Measurements from ENCODE around the gene TLR5.

GRCh38 chr1:223144914-223145313 lies 1.9 kb upstream of the TLR5 start:
- TF ChIP-seq, protein P1, sequence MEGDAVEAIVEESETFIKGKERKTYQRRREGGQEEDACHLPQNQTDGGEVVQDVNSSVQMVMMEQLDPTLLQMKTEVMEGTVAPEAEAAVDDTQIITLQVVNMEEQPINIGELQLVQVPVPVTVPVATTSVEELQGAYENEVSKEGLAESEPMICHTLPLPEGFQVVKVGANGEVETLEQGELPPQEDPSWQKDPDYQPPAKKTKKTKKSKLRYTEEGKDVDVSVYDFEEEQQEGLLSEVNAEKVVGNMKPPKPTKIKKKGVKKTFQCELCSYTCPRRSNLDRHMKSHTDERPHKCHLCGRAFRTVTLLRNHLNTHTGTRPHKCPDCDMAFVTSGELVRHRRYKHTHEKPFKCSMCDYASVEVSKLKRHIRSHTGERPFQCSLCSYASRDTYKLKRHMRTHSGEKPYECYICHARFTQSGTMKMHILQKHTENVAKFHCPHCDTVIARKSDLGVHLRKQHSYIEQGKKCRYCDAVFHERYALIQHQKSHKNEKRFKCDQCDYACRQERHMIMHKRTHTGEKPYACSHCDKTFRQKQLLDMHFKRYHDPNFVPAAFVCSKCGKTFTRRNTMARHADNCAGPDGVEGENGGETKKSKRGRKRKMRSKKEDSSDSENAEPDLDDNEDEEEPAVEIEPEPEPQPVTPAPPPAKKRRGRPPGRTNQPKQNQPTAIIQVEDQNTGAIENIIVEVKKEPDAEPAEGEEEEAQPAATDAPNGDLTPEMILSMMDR (IDR thresholded peaks at IDR 0.05; ENCODE audit: low read length), result no peak
- no peak for TF ChIP-seq EZH2 (IDR thresholded peaks at IDR 0.05; ENCODE audit: borderline replicate concordance, low read length)

Data from OCI-LY1 (cell line).